Upper lobe of left lung (tissue), 6 donors: ENCODE measurements around the gene AFF1. TPM values are rescaled to one million over a fixed set of nuclear protein-coding genes. Genes with fewer than 3 reads are reported as not detected.

Experiments used
- ATAC-seq, 2 donors: fragments of 200-7000 bp; cut with Tn5 transposase; one replicate each; pipeline ENCODE4 v1.9.1; 2022; ENCODE audit warnings: mild to moderate bottlenecking in 2 of 2, moderate library complexity in 2 of 2; ENCODE audit not compliant: low FRiP score in 2 of 2
- DNase-seq, 2 donors: peaks; one replicate each; pipeline ENCODE4 v3.0.0-alpha.2; 2019 to 2020
- H3K27ac ChIP-seq, 4 donors: fragments of 200-600 bp; sonication (generic); one replicate each; pipeline ENCODE4 v1.5.1; 2016 to 2019
- H3K27me3 ChIP-seq, 4 donors: fragments of 200-600 bp; sonication (generic); one replicate each; pipeline ENCODE4 v1.5.1; 2017 to 2019
- H3K36me3 ChIP-seq, 4 donors: fragments of 200-600 bp; sonication (generic); one replicate each; pipeline ENCODE4 v1.5.1; 2016 to 2019
- H3K4me1 ChIP-seq, 4 donors: fragments of 200-600 bp; sonication (generic); one replicate each; pipeline ENCODE4 v1.5.1; 2018 to 2019
- H3K4me3 ChIP-seq, 4 donors: fragments of 200-600 bp; sonication (generic); one replicate each; pipeline ENCODE4 v1.5.1; 2017 to 2019; ENCODE audit warnings: mild to moderate bottlenecking in 2 of 4, moderate library complexity in 1 of 4
- H3K9me3 ChIP-seq, 4 donors: fragments of 200-600 bp; sonication (generic); one replicate each; pipeline ENCODE4 v1.5.1; 2018 to 2019
- CTCF ChIP-seq, 6 experiments: fragments of 450-650 bp in 4 of 6; fragments of 200-600 bp in 2 of 6; sonication (generic) in 2 of 6; IDR thresholded peaks; one replicate each; pipeline ENCODE4 v1.5.1; 2016 to 2019; ENCODE audit warnings: antibody characterized with exemption in 6 of 6
- EP300 ChIP-seq, 4 donors: sonication (generic); formaldehyde crosslinking; IDR thresholded peaks; one replicate each; pipeline ENCODE4 v1.5.1; 2017; ENCODE audit warnings: antibody characterized with exemption in 4 of 4, control low read depth in 2 of 4
- POLR2A ChIP-seq, 4 donors: fragments of 450-650 bp; IDR thresholded peaks; one replicate each; pipeline ENCODE4 v1.5.1; 2016 to 2017; ENCODE audit warnings: antibody characterized with exemption in 4 of 4, mild to moderate bottlenecking in 2 of 4
- POLR2AphosphoS5 ChIP-seq, 2 donors: sonication (generic); formaldehyde crosslinking; IDR thresholded peaks; one replicate each; pipeline ENCODE4 v1.5.1; 2017; ENCODE audit warnings: antibody characterized with exemption in 2 of 2
- WGBS, 2 donors: methylation state at CpG; one replicate each; pipeline ENCODE4 v1.1.5; 2017 to 2018; 5-methylcytosine and 5-hydroxymethylcytosine counted together
- total RNA-seq, 6 donors: library from RNA; depleted of rRNA in 4 of 6; stranded (reverse); fragments of >200 nt in 4 of 6; gene quantifications; one replicate each; pipeline versions ENCODE4 v1.1.0 to v1.2.1, GENCODE V29; 2016 to 2021
- donor health status: DM: no; HTN: no; CAD: no; lungs with moderate emphysema.
- donor health status: DM: no; HTN: yes; CAD: no; lungs with severe emphysema.

The AFF1 gene
- total RNA-seq, 6 donors from 2014 or later, result 45.5 to 124 (median 83.9) TPM

GRCh38 chr4:86965019-86965976, 30.5 kb downstream of the AFF1 start:
- ATAC-seq (no peak), DNase-seq (no peak)
- H3K27me3 ChIP-seq, result no peaks in the 10 kb centered on the region
- H3K36me3 ChIP-seq, result no peaks in the 10 kb centered on the region
- H3K4me1 ChIP-seq, result peaks cover 26 to 49% (median 34%) of the 10 kb centered on the region in 4 donors
- WGBS, 2 donors, result 85 to 88% methylated on average over 3 of the region's 3 CpGs
- no peak for TF ChIP-seq EP300 (IDR thresholded peaks at IDR 0.05)
- H3K9me3 ChIP-seq, result no peaks in the 10 kb centered on the region
- H3K27ac ChIP-seq, result no peak overlapping the region
- H3K4me3 ChIP-seq, result no peak overlapping the region

DNA sequence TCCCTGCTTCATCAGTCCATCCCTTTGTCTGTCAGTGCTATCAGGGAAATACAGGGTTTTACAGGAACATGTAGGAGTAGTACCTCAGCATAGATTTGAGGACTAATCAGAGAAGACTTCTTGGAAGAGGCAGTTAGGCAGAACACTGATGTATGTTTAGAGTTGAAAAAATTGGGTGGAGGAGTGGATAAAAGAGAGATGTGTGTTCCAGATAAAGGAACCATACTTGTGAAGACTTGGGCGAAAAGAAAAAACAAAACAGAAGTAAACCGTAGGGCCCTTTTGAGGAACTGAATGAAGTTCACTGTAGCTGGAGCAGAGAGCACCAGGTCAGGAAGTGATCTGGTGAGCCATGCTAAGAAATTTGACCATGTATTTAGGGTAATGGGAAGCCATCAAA, 32.3 kb downstream of the AFF1 start:
- peaks cover 22 to 42% (median 33%) of the 10 kb centered on the region in 4 donors for H3K4me1 ChIP-seq
- TF ChIP-seq EP300 (IDR thresholded peaks at IDR 0.05) (no peak), POLR2AphosphoS5 (IDR thresholded peaks at IDR 0.05) (no peak), POLR2A (IDR thresholded peaks at IDR 0.05) (no peak), CTCF (IDR thresholded peaks at IDR 0.05) (no peak)
- no peak overlapping the region for H3K4me3 ChIP-seq
- no peaks in the 10 kb centered on the region for H3K27me3 ChIP-seq
- H3K9me3 ChIP-seq, result no peaks in the 10 kb centered on the region
- H3K27ac ChIP-seq, result no peak overlapping the region
- no peak for DNase-seq
- peak in 1 of 2 donors; percentile 46 for ATAC-seq
- WGBS, 2 donors, result 66 to 72% methylated on average over 2 of the region's 2 CpGs
- no peaks in the 10 kb centered on the region for H3K36me3 ChIP-seq

DNA sequence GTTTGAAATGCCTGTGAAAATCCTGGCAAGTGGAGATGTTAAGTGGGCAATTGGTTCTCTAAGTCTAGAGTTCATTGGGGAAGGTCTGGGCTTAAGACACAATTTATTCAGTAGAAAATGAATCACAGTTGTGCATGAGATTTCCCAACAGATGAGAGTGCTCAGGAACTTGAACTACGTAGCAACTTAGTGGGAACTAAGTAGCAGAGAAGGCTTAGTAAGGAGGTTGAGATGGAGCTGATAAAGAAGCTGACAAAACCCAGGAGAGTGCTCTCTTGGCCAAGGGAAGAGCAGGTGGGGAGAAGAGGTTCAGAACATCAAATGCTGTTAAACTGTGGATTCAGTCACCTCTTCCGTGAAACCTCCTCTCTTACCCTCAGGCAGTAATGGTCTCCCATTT, 33.0 kb downstream of the AFF1 start:
- peak overlapping the region in 1 of 4 donors; percentile 6 for H3K27ac ChIP-seq
- 75 to 78% methylated on average over 2 of the region's 2 CpGs for WGBS, 2 donors
- no peaks in the 10 kb centered on the region for H3K9me3 ChIP-seq
- TF ChIP-seq POLR2AphosphoS5 (IDR thresholded peaks at IDR 0.05) (no peak), POLR2A (IDR thresholded peaks at IDR 0.05) (no peak), EP300 (IDR thresholded peaks at IDR 0.05) (no peak), CTCF (IDR thresholded peaks at IDR 0.05) (no peak)
- H3K27me3 ChIP-seq, result no peaks in the 10 kb centered on the region
- H3K4me1 ChIP-seq, result peaks cover 26 to 45% (median 38%) of the 10 kb centered on the region in 4 donors
- H3K36me3 ChIP-seq, result no peaks in the 10 kb centered on the region
- ATAC-seq (no peak), DNase-seq (no peak)
- H3K4me3 ChIP-seq, result no peak overlapping the region

GRCh38 chr4:86968547-86968946, 33.7 kb downstream of the AFF1 start:
- ATAC-seq (no peak), DNase-seq (no peak)
- Histone ChIP-seq H3K9me3 (no peaks in the 10 kb centered on the region), H3K4me1 (peaks cover 33 to 53% (median 44%) of the 10 kb centered on the region in 4 donors), H3K27me3 (no peaks in the 10 kb centered on the region), H3K4me3 (no peak overlapping the region), H3K27ac (peak overlapping the region in 2 of 4 donors; percentile 6 to 39), H3K36me3 (no peaks in the 10 kb centered on the region)
- TF ChIP-seq POLR2A (IDR thresholded peaks at IDR 0.05) (no peak), POLR2AphosphoS5 (IDR thresholded peaks at IDR 0.05) (no peak), EP300 (IDR thresholded peaks at IDR 0.05) (no peak), CTCF (IDR thresholded peaks at IDR 0.05) (no peak)
- 53 to 62% methylated on average over 2 of the region's 2 CpGs for WGBS, 2 donors

DNA sequence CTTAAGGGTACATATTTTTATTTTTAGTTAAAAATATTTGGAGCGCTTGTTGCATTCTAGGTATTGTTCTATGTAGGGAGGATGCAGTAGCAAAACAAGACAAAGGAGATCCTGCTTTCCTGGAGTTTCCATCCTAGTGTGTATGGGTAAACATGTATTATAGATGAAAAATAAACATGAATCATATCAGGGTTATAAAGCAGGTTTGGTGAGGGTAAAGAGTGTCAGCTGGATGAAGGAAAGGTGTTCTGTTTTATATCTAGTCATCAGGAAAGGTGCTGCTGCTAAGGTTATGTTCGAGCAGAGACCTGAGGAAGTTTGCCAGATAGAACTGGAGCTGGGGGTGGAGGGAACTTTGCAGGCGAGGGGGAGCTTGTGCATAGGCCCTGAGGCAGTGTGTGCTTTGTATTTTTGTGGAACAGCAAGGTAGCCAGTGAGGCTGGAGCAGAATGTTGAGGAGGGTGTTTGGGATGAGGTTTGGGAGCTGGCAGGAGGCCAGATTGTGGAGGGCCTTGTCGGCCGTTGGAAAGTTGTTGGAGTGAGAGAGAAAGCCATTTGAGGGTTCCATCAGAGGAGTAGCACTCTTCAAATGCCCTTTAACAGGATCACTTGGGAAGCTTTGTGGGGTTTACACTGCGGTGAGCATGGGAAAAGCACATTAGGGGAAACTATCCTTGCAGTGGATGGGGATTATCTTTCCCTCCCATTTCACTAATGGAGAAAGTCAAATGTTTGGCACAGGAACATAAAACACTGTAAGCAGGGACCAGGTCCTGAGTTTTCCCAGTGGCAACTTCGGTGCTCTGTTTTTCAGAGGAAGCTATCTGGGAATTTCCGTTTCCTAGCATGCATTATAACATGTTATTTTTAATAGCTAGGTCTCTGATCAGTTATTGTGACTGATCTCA, 35.9 kb downstream of the AFF1 start:
- Histone ChIP-seq H3K4me3 (no peak overlapping the region), H3K36me3 (no peaks in the 10 kb centered on the region), H3K27ac (peak overlapping the region in 1 of 4 donors; percentile 42), H3K4me1 (peaks cover 43 to 61% (median 51%) of the 10 kb centered on the region in 4 donors), H3K9me3 (no peaks in the 10 kb centered on the region), H3K27me3 (no peaks in the 10 kb centered on the region)
- no peak for ATAC-seq
- 55 to 58% methylated on average over 8 of the region's 8 CpGs for WGBS, 2 donors
- TF ChIP-seq EP300 (IDR thresholded peaks at IDR 0.05), result no peak
- no peak for TF ChIP-seq POLR2A (IDR thresholded peaks at IDR 0.05)
- no peak for TF ChIP-seq CTCF (IDR thresholded peaks at IDR 0.05)
- TF ChIP-seq POLR2AphosphoS5 (IDR thresholded peaks at IDR 0.05), result no peak
- no peak for DNase-seq
